ENCODE results near the gene GLI2. TPM values are rescaled to one million over a fixed set of nuclear protein-coding genes. Genes with fewer than 3 reads are reported as not detected.

Gene GLI2
- total and polyA plus RNA-seq, 12 donors = 0.37 to 1.7 (median 1.0) TPM

- intact Hi-C loops (cut with DNase I) = no loop called here
Observed at GRCh38 chr2:120690521-120690920, 45.1 kb upstream of the GLI2 start.

GRCh38 chr2:120691410-120691809 lies 44.3 kb upstream of the GLI2 start:
- intact Hi-C loops (cut with DNase I) = no loop called here
- H3K9me3 ChIP-seq = no peaks in the 10 kb centered on the region
- WGBS, 2 donors = 89 to 92% methylated on average over 4 of the region's 4 CpGs
- TF ChIP-seq CTCF (IDR thresholded peaks at IDR 0.05) = no peak
- ATAC-seq (no peak), DNase-seq (no peak)
- H3K27ac ChIP-seq = no peak overlapping the region
- no peak overlapping the region for H3K4me3 ChIP-seq
- no peaks in the 10 kb centered on the region for H3K36me3 ChIP-seq
- H3K27me3 ChIP-seq = peaks cover 0 to 61% (median 42%) of the 10 kb centered on the region in 7 donors
- H3K4me1 ChIP-seq = peaks cover 0 to 4% (median 0%) of the 10 kb centered on the region in 9 donors

More at GRCh38 chr2:120690521-120690920, 45.1 kb upstream of the GLI2 start:
- ATAC-seq = no peak
- H3K4me3 ChIP-seq = no peak overlapping the region
- WGBS, 2 donors = 61 to 66% methylated on average over 11 of the region's 11 CpGs
- H3K4me1 ChIP-seq = no peaks in the 10 kb centered on the region
- no peaks in the 10 kb centered on the region for H3K36me3 ChIP-seq
- H3K27ac ChIP-seq = no peak overlapping the region
- no peak for TF ChIP-seq CTCF (IDR thresholded peaks at IDR 0.05)
- DNase-seq = no peak
- H3K27me3 ChIP-seq = peaks cover 0 to 57% (median 38%) of the 10 kb centered on the region in 7 donors
- H3K9me3 ChIP-seq = no peaks in the 10 kb centered on the region

GRCh38 chr2:120692691-120693090 lies 43.0 kb upstream of the GLI2 start:
- DNase-seq (no peak), ATAC-seq (no peak)
- H3K27ac ChIP-seq = no peak overlapping the region
- H3K4me1 ChIP-seq = peaks cover 0 to 4% (median 0%) of the 10 kb centered on the region in 9 donors
- H3K27me3 ChIP-seq = peaks cover 0 to 64% (median 42%) of the 10 kb centered on the region in 7 donors
- 87 to 88% methylated on average over 6 of the region's 6 CpGs for WGBS, 2 donors
- intact Hi-C loops (cut with DNase I) = no loop called here
- no peak for TF ChIP-seq CTCF (IDR thresholded peaks at IDR 0.05)
- H3K4me3 ChIP-seq = no peak overlapping the region
- no peaks in the 10 kb centered on the region for H3K9me3 ChIP-seq
- no peaks in the 10 kb centered on the region for H3K36me3 ChIP-seq

DNA sequence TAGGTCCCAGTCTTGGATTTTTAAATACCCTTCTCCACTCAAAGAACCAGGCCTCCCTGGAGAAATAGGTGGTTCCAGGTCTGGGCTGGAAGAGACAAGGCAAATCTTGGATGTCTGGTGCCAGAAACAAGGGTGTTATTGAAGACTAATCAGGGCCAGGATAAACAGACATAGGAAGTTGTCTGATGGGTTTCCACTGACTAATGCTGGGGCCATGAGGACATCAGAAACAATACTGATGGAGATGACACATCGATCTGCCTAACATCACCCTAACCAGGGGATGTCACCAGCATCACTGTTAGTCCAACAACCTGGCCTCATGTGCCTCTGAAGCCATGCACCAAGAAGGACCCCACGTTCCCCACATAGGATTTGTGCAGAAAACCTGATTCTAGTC lies 42.5 kb upstream of the GLI2 start:
- no peak for ATAC-seq
- Histone ChIP-seq H3K4me3 (no peak overlapping the region), H3K27ac (no peak overlapping the region), H3K36me3 (no peaks in the 10 kb centered on the region), H3K27me3 (peaks cover 0 to 65% (median 46%) of the 10 kb centered on the region in 7 donors), H3K9me3 (no peaks in the 10 kb centered on the region), H3K4me1 (peaks cover 0 to 4% (median 0%) of the 10 kb centered on the region in 9 donors)
- TF ChIP-seq CTCF (IDR thresholded peaks at IDR 0.05) = no peak
- intact Hi-C loops (cut with DNase I) = no loop called here
- WGBS, 2 donors = 78 to 79% methylated on average over 2 of the region's 2 CpGs
- no peak for DNase-seq

All from heart right ventricle (tissue), 16 donors.